Measurements from ENCODE around the gene NDUFAF3. TPM values are rescaled to one million over a fixed set of nuclear protein-coding genes. Genes with fewer than 3 reads are reported as not detected.

Gene NDUFAF3
- total and polyA plus RNA-seq, 10 of the 15 experiments (the other 5 are each of a cell fraction or from before 2014, with no cell fraction given), result 25.4 to 228 (median 63.9) TPM

DNA sequence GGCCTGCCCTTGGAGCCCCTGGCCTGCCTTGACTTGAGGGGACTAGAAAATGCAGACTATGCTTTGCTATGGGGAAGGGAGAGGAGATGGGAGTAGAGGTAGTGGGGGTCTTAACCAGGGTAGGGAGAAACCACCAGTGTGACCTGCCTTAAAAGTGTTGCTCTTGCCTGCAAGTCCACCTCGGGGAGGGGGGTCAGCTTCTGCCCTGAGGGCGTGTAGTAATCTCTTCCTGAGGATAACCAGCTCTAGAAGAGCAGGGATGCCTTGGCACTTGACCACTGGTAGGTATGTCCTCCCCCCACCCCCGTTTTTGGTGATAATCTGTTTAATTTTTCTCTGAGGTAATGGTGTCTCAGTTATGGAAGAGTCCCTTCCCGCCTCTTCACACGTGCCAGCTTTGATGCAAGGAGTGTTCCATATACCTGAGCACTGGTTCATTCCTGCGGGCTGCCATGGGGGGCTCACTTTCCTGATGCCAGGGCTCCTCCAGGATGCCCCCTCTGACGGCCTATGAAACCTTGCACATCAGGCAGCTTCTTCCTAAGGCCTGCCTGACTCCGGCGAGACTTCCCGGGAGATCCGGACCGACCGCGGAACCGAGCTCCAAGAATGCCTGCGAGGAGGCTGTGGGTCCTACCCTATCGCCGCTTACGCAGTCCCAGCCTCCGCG lies 32.7 kb upstream of the NDUFAF3 start:
- ChIA-PET POLR2A (interaction anchor here (0.6 to 6.6 kb wide), 12 partner anchors 19 to 379 kb away, joined by 3 to 67 read pairs (median 4); partner anchors contain the start of genes IMPDH2, NDUFAF3, QRICH1 and USP19), SMC1A (ENCODE audit: uncharacterized antibody, unreplicated experiment) (interaction anchor here (0.6 to 6.1 kb wide), 11 partner anchors 19 to 460 kb away, joined by 3 to 57 read pairs (median 5); partner anchors contain the start of genes IMPDH2, NDUFAF3, QRICH1 and USP19), RAD21 (ENCODE audit: unreplicated experiment) (interaction anchor here (0.6 to 3.8 kb wide), 15 partner anchors 14 to 460 kb away, joined by 3 to 44 read pairs (median 4); partner anchors contain the start of genes IMPDH2, QRICH1 and WDR6), CTCF (interaction anchor here (0.5 to 5.8 kb wide), 21 partner anchors 7 to 539 kb away, joined by 3 to 123 read pairs (median 9); partner anchors contain the start of genes DALRD3, IMPDH2, NDUFAF3 and QRICH1)
- Histone ChIP-seq H2AFZ (ENCODE audit: control insufficient read depth, low read depth, low read length) (peak overlapping the region; percentile 96), H3K27ac (ENCODE audit: control insufficient read depth, insufficient read depth) (peak overlapping the region; percentile 79), H3K4me2 (ENCODE audit: control insufficient read depth, insufficient read depth) (peak overlapping the region; percentile 74), H3K27me3 (replicated peaks in 1 of 2; ENCODE audit: control insufficient read depth in 2 of 2, insufficient read depth in 2 of 2, low read length in 1 of 2) (no peaks in the 10 kb centered on the region), H3K79me2 (ENCODE audit: control insufficient read depth, insufficient read depth, low read length) (peaks cover 28% of the 10 kb centered on the region), H3K4me1 (ENCODE audit: control insufficient read depth, insufficient read depth, low read length) (peaks cover 19% of the 10 kb centered on the region), H4K20me1 (ENCODE audit: control insufficient read depth, insufficient read depth) (no peaks in the 10 kb centered on the region), H3K9ac (ENCODE audit: control insufficient read depth, insufficient read depth, low read length) (peak overlapping the region; percentile 87), H3K9me3 (replicated peaks; ENCODE audit: control insufficient read depth, insufficient read depth, low read length) (no peaks in the 10 kb centered on the region), H3K36me3 (ENCODE audit: control insufficient read depth in 2 of 2, insufficient read depth in 2 of 2, low read length in 1 of 2) (peaks cover 2 to 3% of the 10 kb centered on the region in 2 experiments; a peak in 3 of 4 replicates), H3K4me3 (peak overlapping the region; percentile 93)
- peak; percentile 3 for ATAC-seq
- FAIRE-seq, result no peak
- TF ChIP-seq MTA2 (IDR thresholded peaks at IDR 0.05; ENCODE audit: low read depth), result 0 out of 2 replicates have a peak, but pooled peaks have one; percentile 43
- no peak for TF ChIP-seq CREB1 (IDR thresholded peaks at IDR 0.05; ENCODE audit: low read depth)
- 0 out of 4 replicates have a peak, but pooled peaks of 1 of the 2 experiments have one; percentile 11 for TF ChIP-seq BHLHE40 (IDR thresholded peaks at IDR 0.05; ENCODE audit: borderline replicate concordance in 1 of 2, low read depth in 2 of 2, low read length in 1 of 2)
- TF ChIP-seq, protein P1, sequence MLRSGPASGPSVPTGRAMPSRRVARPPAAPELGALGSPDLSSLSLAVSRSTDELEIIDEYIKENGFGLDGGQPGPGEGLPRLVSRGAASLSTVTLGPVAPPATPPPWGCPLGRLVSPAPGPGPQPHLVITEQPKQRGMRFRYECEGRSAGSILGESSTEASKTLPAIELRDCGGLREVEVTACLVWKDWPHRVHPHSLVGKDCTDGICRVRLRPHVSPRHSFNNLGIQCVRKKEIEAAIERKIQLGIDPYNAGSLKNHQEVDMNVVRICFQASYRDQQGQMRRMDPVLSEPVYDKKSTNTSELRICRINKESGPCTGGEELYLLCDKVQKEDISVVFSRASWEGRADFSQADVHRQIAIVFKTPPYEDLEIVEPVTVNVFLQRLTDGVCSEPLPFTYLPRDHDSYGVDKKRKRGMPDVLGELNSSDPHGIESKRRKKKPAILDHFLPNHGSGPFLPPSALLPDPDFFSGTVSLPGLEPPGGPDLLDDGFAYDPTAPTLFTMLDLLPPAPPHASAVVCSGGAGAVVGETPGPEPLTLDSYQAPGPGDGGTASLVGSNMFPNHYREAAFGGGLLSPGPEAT (IDR thresholded peaks at IDR 0.05; ENCODE audit: low read depth), result peak; percentile 70; the same call in 1 of the 2 replicates
- TF ChIP-seq MEF2B (IDR thresholded peaks at IDR 0.05; ENCODE audit: partially characterized antibody, poor library complexity, severe bottlenecking), result peak; percentile 26
- WGBS (ENCODE audit: insufficient coverage, insufficient replicate concordance, low lambda C conversion rate, missing lambda C conversion rate), result 2% methylated on average over 21 of the region's 21 CpGs
- intact Hi-C loops (cut with micrococcal nuclease; ENCODE audit: unreplicated experiment), result loop anchor here (2.0 to 5.0 kb wide), 2 partner anchors 26 to 103 kb away; partner anchors contain the start of gene QRICH1
- in situ Hi-C loops (cut with MboI), result no loop called here
- no peak for DNase-seq (ENCODE audit: low read depth, low spot score)
- TSS peak; percentile 81 for BruUV-seq (replicated peaks)

All from GM12878 (cell line).